Bronchial epithelial cell (primary cell): ENCODE results near the gene CFAP299. TPM values are rescaled to one million over a fixed set of nuclear protein-coding genes. Genes with fewer than 3 reads are reported as not detected.

Source experiments
- DNase-seq: peaks from one replicate; pipeline ENCODE4 v3.0.0-alpha.2; 2010; ENCODE audit warnings: low read depth
- FAIRE-seq: peaks from 2 replicates; lab custom pipeline; 2011; peaks lifted over from hg19 to GRCh38; lab: Jason Lieb, UNC
- H3K27me3 ChIP-seq: 2 replicates; pipeline ENCODE4 v1.5.1; 2011; ENCODE audit warnings: low read length; ENCODE audit not compliant: control insufficient read depth, insufficient read depth
- H3K36me3 ChIP-seq: 2 replicates; pipeline ENCODE4 v1.5.1; 2011; ENCODE audit warnings: low read length; ENCODE audit not compliant: control insufficient read depth, insufficient read depth
- H3K4me3 ChIP-seq: 2 replicates; pipeline ENCODE4 v1.5.1; 2011; ENCODE audit warnings: mild to moderate bottlenecking, low read depth, low read length, control low read depth
- CTCF ChIP-seq: IDR thresholded peaks from 2 replicates; pipeline ENCODE4 v1.5.1; 2011; ENCODE audit warnings: mild to moderate bottlenecking, moderate library complexity, low read length, control low read depth, inconsistent platforms; ENCODE audit not compliant: insufficient read depth, severe bottlenecking
- total RNA-seq: library from RNA; depleted of rRNA; stranded (reverse); fragments of >200 nt; gene quantifications from 2 replicates; pipeline ENCODE4 v1.2.1, GENCODE V29; 2014

Gene CFAP299
- total RNA-seq, 1 donor from 2014 or later: 0.26 TPM

- Histone ChIP-seq H3K36me3 (no peaks in the 10 kb centered on the region), H3K4me3 (no peak overlapping the region), H3K27me3 (no peaks in the 10 kb centered on the region)
- FAIRE-seq (peak; percentile 73), DNase-seq (no peak)
- no peak for TF ChIP-seq CTCF
These were observed 77.6 kb downstream of the CFAP299 start for GRCh38 chr4:80413086-80413485.

GRCh38 chr4:80417019-80417418 is 81.5 kb downstream of the CFAP299 start:
- no peak overlapping the region for H3K4me3 ChIP-seq
- DNase-seq: no peak
- H3K36me3 ChIP-seq: no peaks in the 10 kb centered on the region
- no peak for FAIRE-seq
- TF ChIP-seq CTCF: no peak
- H3K27me3 ChIP-seq: no peaks in the 10 kb centered on the region

- no peak for TF ChIP-seq CTCF
- no peak overlapping the region for H3K4me3 ChIP-seq
- H3K36me3 ChIP-seq: no peaks in the 10 kb centered on the region
- DNase-seq: no peak
- FAIRE-seq: no peak
- no peaks in the 10 kb centered on the region for H3K27me3 ChIP-seq
These were observed 84.4 kb downstream of the CFAP299 start for GRCh38 chr4:80419946-80420345.

GRCh38 chr4:80420638-80421037 is 85.1 kb downstream of the CFAP299 start:
- FAIRE-seq: no peak
- TF ChIP-seq CTCF: no peak

GRCh38 chr4:80422727-80423404 is 87.3 kb downstream of the CFAP299 start:
- TF ChIP-seq CTCF: no peak
- Histone ChIP-seq H3K4me3 (no peak overlapping the region), H3K36me3 (no peaks in the 10 kb centered on the region), H3K27me3 (no peaks in the 10 kb centered on the region)
- no peak for FAIRE-seq
- no peak for DNase-seq

More at GRCh38 chr4:80420638-80421037, 85.1 kb downstream of the CFAP299 start:
- H3K36me3 ChIP-seq: no peaks in the 10 kb centered on the region
- H3K4me3 ChIP-seq: no peak overlapping the region
- no peak for DNase-seq
- no peaks in the 10 kb centered on the region for H3K27me3 ChIP-seq
